ENCODE measurements around the gene UGT1A10.
A peak's percentile ranks its signal among the peaks of the same experiment; 100 is the strongest.

The UGT1A10 gene

DNA sequence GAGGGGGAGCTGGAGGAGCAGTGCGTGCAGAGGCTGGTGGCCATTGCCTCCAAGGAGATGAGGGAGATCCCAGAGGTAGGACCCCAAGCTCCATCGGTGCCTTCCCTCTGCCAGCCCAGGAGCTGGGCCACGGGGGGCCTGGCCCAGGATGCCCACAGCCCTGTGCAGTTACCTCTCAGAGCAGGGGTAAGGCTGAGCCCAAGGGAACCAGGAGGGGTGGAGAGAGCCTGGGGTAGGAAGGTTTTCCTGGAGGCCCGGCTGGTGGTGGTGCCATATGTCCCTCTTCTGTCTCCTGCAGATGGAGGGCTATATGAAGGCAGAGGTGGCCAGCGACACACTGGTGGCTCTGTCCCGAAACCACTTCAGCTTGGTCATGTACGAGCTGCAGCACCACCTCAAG lies 153.3 kb downstream of the UGT1A10 start:
- no peak for DNase-seq

DNA sequence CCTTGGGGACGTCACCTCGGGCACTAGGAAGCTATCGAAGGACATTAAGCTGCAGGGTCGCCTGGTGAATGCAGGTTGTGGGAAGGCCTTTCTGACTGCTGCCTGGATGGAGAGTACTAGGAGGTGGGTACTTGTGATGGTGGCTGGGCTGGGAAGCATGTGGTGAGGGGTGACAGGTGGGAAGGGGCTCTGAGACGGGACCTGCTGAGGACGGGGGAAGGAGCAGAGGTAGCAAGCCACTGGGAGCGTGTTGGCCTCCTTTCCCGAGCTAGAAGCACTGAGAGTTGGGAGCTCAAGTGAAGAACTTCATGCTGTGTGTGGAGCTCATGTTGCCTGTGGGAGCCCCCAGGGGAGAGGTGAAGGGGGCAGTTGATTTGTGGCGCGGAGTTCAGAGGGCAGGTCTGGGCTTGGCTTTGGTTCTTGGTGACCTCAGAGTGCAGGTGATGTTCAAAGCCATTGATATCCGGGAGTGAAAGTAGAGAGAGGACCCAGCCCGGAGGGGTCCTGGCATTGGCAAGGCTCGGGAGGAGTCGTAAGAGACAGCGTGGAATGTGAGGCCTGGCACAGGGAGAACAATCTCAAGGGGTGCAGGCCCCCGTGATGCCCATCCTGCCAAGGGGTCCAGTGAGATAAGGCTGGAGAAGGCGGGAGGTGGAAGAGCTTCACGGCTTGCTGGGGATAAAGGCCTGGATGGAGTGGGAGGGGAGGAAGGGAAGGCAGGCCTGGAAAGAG lies 155.1 kb downstream of the UGT1A10 start:
- DNase-seq: no peak

DNA sequence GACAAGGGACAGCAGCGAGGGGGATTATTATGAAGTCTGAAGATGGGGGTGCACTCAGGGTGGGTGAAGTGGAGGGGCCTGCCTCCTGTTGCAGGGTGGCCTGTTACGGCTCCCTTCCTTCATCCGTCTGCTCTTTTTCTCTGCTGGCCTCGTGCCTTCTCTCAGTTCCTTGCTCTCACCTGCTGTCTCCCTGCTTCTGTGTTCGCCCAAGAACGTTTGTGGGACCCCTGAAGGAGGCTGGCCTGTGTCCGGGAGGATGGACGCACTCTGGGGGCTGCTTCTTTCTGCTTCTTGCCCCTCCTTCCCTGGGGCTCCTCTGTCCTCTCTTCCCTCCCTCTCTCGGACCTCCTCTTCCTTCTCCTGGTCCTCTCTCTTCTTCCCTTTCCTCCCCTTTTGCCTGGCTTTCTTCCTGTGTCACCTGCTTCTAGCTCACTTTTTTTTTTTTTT lies 155.7 kb downstream of the UGT1A10 start:
- DNase-seq: no peak

DNA sequence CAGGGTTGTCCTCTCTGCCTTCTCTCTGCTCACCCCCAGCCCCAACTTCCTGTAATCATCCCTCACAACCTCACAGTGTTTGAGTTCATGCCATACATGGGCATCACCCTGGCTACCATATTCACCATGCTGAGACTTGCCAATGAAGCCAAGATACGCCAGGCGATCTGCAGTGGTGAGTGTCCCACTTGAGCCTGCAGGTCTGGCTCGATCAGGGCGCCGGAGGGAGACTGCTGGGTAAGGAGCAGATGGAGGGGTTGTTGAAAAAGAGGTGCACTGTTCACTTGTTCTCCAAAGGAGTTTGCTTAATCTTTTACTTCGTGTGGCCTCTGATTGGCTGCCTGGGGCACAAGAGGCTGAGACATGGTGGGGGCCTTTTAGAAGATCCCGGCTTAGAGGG lies 156.5 kb downstream of the UGT1A10 start:
- no peak for DNase-seq

DNA sequence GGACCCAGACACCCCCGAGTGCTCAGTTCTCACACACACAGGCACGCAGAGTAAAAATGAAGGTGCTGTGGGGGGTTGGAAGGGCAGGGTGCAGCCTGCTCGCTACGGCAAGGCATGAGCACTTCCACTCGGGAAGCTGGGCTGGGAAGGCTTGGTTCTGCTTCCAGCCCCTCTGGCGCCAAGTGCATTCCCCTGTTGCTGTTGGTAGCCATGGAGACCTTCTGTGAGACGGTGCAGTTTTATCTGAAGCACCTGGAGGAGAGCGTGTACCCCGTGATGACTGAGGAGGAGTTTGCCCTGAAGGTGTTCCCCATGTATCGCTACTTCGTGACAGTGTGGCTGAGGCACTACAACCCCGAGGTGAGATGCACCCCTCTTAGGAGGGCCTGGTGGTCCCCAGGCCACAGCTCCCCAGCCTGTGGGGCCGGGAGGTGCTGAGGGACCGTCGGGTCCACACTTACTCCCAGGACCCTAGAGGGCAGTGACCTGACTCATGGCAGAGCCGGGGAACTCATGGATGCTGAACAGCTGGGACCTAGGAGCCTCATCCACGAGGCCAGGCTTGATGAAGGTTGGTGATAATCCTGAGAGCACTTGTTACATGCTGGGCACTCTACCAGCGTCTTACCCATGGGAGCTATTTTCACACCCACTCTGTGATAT lies 157.3 kb downstream of the UGT1A10 start:
- no peak for DNase-seq

DNA sequence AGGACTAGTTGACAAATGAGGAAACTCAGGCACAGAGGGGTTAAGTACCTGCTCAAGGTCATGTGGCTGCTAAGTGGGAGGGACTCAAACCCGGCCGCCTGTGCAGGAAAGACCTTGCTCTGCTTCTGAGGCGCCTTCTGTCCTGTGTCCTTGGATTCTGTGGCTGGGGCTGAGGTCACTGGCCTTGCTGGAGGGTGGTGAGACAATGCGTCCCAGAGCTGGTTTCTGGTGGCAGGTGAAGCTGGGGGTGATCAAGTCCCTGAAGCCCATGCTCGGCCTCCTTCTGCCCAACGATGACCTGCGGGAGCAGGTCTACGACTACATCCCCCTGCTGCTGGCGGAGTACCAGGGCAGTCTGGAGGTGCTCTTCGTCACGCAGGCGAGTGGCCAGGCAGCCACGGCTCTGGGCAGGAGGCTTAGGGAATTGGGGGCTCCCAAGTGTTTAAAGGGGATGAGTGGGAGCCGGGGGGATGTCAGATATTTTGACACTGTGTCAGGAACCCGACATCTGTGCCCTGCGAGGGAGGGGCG lies 157.9 kb downstream of the UGT1A10 start:
- no peak for DNase-seq

DNA sequence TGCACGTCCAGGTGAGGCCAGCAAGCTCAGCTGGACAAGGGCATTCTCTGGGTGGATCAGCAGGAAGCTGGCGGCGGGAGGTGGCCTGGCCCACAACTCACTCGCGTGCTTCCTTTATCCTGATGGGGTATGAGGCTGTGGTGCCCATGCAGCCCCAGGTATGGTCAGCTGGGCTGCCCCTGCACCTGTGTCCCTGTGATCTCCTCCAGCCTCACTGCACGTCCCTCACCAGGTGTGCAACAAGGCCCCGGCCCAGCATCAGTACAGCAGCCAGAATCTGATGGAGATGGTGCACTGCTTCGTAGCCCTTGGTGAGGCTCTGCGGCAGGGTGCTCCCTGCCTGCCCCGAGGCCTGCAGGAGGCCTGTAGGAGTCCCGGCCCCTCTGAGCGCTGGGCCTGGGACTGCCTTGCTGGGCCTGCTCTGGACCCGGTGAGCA lies 159.5 kb downstream of the UGT1A10 start:
- DNase-seq: peak in 1 of 2 experiments; percentile 5

DNA sequence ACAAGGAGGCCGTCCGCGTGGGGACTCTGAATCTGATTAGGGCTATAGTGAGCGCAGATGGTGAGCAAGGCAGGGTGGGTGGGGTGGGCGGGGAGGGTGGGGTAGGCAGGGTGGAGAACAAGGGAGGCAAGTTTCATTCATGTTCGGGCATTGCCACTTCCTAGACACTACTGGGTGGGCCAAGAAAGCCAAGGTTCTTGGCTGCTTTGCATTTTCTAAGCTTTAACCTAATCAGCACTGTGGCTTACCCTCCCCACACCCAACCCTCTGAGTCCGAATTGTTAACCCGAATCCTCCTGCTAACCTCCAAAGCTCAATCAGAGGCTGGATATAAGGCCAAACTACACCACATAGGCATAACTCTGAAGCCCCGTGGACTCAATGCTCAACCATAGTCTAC lies 160.0 kb downstream of the UGT1A10 start:
- DNase-seq: no peak

DNA sequence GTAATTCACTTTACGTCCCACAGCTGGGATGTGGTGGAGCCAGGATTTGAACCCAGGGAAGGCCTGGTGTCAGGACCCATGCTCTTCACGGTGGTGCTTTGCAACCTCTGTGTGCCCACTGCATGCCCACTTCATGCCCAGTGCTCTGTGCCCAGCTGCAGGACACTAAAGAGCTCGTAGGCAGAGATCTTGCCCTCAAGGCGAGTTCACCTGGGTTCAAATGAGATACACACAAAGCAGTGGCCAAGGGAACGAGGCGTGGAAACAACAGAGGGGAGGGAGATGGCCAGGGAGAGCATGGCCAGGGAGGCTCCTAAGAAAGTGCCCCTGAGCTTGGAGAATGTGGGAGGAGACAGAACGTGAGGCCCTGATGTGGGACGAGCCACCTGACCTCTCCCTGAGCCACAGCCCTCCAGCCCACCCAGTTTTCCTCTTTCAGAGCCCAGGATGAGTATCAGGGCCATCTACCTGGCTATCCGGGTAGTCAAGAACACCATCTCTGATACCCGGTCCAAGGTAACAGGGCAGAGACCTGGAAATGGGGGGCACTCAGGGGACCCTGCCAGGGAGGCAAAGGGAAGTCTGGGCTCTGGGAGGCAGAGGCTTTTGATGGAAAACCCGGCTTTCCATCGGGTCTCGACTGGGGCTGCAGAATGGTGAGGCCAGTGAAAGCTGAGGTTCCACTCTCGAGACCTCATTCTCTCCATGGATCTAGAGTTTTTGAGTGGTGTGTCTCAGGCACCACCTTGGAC lies 162.3 kb downstream of the UGT1A10 start:
- peak; percentile 5 to 9 for DNase-seq

DNA sequence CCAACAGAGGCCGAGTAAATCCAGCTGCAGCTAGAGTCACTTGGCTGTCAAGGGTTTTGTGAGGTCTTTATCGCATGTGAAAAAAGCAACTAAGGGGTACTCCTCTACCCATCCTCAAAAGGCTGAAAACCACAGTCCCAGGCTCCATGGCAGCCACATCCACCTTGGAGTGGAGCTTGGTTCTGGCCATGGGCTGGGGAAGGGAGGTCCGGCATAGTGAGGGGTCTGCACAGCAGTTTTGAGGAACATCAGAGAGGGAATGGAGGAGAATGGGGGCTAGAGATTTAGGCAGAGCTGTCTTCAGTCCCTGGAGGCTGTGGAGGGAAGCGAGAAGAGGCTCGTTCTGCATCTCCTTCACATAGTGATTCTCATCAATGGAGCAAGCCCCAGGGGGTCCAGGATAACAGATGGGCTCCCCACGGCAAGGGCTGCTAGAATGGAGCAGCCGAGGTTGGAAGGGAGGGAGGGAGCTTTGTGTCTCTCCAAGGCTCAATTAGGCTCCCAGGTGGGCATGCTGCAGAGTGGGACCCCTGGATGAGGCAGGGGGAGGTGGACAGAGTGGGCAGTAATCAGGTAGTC lies 162.9 kb downstream of the UGT1A10 start:
- DNase-seq: peak; percentile 5 to 10

DNA sequence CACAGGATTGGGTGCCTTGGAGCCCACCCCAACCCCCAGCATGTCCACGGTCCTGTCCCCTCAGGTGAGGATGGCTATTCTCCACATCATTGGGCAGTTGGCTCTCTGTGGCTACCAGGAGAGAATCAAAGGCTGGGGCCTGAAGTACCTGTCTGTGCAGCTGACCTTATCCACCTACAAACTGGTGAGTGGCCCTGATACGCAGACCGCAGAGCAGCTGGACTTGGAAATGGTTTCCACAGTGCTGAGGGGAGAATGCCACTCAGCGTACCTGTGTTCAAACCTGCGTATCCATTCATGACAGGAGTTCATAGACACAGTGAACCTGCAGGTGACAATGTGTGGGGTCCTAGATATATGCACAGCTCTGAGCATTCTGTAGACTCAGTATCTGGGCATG lies 163.5 kb downstream of the UGT1A10 start:
- DNase-seq: no peak

DNA sequence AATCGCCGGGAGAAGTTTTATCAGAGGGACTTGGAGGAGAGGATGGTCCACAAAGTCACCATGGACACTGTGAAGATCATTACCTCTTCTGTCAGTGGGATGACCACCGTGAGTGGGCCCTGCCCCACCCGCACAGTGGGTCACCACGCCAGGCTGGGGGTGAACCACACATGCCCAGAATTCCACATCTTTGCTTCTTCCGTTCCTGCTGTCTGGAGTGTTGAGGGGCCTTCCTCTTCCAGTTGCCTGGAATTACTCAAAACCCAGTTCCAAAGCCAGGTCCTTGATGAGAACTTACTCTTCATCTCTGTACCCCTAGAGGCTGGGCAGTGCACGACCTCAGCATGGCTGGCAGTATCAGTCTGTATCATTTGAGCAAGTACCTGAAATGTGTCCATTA lies 164.0 kb downstream of the UGT1A10 start:
- peak; percentile 7 for DNase-seq

DNA sequence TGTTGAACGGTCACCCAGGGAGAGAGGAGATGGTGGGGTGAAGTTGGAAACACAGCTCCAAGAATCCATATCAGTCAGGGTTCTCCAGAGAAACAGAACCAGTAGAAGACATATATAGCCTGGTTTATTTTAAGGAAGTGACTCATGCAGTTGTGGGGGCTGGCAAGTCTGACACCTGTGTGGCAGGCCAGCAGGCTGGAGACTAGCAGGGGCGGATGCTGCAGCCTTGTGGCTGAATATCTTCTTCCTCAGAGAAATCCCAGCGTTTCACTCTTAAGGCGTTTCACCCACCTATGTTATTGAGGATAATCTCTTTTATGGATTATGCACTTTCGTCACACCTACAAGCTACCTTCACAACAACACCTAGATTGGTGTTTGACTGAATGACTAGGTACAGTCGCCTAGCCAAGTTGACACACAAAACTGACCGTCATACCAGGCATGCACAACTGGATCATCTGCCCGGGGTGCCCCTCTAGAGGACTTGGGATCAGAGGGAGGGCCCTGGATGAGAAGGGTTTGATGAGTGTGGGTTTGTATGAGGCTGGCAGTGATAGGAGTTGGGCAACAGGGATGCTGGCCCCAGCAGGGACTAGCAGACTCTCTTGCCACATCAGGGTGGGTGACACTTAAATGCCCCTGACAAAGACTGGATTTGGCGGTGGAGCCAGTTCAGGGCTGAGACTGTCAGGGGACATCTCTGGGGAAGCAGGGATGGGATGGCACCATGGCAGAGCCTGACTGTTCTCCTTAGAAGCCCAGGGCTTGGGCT lies 165.3 kb downstream of the UGT1A10 start:
- peak; percentile 17 to 32 for DNase-seq

DNA sequence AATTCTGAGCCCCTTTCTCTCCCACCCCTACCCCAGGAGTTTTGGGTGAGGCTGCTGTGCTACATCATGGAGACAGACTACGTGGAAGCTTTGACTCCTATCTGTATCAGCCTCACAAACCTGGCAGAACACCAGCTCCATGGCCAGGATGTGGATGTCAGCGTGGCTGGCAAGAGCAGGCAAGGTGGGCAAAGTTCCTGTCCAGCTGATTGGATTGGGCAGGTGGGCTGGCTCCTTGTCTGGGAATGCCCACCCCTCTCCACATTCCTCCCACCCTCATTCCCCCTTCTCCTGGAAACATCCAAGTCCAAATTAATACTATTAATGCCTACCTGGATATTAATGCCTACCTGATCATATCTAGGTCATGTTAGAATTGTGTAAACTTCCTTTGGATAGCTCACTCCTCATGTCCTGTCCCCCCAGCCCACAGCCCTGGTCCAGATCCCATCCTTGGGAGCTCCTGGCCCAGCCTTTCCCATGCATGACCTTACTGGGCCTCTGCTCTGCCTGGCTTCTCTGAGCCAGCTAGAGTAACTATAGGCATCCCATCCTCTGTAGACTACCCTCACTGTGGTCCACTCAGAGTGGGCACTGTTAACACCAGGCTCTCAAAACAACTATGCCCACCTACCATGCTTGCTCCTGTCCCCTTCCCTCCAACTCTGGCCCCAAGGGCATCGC lies 166.0 kb downstream of the UGT1A10 start:
- DNase-seq: peak in 1 of 2 experiments; percentile 2

DNA sequence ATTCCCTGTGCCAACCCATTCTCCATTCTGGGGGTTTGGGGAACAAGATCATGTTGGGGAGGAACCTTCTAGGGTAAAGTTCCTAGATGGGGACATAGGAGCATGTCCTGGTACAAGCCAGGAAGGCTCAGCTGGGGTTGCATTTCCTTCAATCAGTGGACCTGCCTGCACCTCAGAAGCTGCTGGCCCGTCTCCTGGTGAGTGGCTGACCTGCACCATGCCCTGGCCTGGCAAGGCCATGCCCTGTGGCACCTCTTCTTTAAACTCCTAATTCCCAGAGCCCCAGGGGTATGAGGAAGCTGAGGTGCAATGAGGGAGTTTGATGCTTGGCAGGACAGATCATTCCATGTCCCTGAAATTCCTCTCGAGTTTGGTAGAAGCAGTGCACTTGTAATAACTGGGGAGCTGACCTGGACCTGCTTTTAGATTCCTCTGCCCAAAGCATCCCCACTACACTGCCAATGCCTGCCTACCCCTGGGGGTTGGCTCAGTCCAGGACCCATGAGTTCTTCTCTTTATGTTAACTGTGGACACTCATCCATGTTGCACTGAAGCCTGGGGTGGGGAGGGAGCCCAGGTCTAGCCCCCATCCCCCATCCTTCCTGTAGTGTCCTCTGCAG lies 167.2 kb downstream of the UGT1A10 start:
- peak in 1 of 2 experiments; percentile 1 for DNase-seq

DNA sequence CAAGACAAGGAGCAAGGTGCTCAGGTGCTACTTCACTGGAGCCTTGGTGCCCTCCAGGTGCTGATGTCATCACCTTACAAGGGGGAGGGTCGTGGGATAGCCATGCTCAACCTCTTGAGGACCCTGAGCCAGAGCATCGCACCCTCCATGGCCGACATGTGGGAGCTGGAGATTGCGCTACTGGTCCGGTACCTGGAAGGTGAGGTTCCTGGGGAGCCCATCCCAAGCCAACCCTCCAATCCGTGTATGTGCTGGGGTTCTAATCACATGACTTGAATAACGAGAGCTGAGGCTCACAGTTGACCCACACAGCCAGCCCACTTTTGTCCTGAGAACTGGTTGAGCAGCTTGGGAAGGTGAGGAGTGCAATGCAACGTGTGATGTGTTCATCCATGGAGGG lies 167.7 kb downstream of the UGT1A10 start:
- DNase-seq: peak in 1 of 2 experiments; percentile 7

DNA sequence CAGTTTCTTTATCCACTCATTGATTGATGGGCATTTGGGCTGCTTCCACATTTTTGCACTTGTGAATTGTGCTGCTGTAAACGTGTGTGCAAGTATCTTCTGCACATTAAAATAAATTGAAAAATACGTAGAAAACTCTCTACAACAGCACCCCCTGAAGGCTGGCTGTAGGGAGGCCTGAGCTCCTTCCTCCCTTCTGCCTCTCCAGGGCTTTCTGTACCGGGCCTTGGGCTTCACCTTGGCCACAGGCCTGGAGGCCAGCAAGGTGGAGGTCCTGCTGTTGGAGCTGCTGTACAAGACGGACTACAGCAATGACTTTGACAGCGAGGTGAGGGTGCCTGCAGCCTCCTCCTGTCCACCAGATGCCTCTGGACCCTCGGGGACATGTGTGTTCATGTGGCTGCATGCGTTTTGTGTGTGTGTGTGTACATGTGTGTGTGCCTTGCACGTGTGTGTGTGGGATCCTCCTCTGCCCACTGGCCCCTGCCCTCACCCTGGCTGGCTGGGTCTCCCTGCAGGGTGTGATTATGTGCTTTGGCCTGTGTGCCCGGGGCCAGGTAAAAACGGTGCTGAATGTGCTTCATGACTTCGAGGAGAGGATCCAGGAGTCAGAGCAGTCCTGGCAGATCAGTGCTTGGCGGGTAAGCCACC lies 171.1 kb downstream of the UGT1A10 start:
- peak in 1 of 2 experiments; percentile 8 for DNase-seq

DNA sequence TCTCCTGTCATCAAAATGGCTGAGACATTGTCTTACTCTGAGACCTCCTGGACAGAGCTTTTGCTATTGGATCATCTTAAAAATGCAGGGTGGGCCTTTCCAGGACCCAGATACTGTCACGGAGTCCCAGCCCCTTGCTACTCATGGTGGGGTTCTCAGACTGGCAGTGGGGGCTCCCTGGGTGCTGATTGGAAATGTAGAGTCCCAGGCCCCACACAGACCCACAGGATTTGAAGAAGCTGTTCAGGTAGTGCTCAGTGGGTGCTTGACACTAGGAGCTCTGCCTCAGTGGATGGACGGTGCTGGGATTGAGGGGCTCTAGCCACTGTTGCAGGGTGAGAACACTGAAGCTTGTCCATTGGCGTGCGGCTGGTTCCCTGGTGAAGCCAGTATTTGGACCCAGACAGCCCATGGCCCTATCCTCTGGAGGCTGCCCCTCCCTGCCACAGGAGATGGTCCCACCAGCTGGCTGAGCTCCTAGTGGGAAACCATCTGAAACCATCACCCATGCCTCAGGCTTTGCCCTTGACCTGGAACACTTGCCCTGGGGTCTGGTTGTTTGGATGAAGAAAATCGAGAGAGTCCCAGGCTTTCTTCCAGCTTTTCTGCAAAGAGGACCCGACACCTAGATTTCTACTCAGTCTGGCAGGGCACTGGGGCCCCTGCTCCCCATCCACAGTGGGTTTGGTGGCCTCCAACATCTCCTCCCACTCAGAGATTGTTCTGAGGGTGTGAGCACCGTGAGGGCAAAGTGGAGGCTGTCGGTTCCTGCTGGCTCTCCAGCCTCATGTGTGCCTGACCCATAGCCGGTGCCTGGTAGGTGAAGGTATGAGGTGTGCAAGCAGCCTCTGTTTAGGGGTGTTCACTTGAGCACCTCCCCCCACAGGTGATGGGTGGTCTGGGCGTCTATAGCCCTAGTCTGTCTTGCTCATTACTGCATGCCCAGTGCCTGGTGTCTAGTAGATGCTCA lies 172.0 kb downstream of the UGT1A10 start:
- DNase-seq: no peak

DNA sequence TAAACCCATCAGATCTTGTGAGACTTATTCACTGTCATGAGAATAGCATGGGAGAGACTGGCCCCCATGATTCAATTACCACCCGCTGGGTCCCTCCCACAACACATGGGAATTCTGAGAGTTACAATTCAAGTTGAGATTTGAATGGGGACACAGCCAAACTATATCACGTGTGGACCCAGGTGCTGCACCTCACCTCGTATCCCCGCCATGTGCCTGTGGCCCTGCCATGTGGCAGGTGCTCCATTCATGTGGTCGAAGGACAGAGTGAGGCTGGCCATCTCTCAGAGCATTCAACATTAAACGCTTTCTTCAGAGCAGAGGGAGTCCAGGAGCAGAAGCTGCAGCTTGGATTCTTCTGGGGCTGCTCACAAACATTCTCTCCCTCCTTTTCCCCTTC lies 174.1 kb downstream of the UGT1A10 start:
- DNase-seq: no peak
